HG02973 (cell line): ENCODE data around the gene MCM7.

Experiments
- ATAC-seq: cut with Tn5 transposase; IDR thresholded peaks from one replicate; pipeline ENCODE4 v1.9.1; 2021; ENCODE audit warnings: moderate library complexity; ENCODE audit not compliant: unreplicated experiment

MCM7 gene

DNA sequence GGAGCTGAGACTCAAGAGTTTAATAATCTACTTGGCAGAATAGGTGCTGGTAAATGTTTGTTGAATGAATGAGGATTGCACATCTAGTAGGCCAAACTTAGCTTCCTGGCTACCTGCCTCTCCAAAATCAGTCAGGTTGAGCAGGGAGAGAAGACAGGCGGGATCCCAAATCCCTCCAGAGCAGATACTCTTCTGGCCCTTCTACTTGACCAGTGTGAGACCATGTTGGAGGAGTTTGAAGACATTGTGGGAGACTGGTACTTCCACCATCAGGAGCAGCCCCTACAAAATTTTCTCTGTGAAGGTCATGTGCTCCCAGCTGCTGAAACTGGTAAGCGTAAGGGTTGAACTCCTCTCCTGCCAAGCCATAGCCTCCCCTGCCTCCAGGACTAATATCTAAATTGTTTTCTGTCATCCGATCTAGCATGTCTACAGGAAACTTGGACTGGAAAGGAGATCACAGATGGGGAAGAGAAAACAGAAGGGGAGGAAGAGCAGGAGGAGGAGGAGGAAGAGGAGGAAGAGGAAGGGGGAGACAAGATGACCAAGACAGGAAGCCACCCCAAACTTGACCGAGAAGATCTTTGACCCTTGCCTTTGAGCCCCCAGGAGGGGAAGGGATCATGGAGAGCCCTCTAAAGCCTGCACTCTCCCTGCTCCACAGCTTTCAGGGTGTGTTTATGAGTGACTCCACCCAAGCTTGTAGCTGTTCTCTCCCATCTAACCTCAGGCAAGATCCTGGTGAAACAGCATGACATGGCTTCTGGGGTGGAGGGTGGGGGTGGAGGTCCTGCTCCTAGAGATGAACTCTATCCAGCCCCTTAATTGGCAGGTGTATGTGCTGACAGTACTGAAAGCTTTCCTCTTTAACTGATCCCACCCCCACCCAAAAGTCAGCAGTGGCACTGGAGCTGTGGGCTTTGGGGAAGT lies 23.4 kb upstream of the MCM7 start:
- no peak for ATAC-seq

DNA sequence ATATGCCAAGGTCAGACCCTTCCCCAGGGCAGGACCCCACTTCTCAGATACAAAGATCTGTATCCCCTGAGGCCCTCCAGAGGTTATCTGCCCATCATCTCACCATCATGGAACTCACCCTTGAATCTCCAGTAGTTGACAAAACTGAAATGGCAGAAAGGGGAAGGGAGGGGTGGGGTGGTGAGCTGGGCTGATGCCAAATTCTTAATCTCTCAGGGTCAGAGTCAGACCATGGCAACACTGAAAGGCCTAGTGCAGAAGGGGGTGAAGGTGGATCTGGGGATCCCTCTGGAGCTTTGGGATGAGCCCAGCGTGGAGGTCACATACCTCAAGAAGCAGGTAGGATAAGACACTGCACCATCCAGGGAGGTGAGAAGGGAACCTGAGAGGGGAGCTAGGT lies 21.4 kb upstream of the MCM7 start:
- no peak for ATAC-seq

DNA sequence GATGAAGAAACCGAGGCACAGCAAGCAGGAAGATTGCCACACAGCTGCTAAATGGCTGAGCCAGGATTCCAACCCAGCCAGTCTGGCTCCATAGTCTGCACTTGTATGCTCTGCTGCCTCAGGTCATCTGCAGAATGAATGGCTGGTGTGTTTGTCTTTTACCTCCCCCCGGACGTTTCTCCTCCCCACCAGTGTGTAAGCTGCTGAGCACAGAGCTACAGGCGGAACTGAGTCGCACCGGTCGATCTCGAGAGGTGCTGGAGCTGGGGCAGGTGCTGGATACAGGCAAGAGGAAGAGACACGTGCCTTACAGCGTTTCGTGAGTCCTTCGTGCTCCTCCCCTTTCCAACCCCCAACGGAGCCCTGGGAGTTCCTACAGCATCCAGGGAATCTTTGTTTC lies 20.9 kb upstream of the MCM7 start:
- no peak for ATAC-seq

DNA sequence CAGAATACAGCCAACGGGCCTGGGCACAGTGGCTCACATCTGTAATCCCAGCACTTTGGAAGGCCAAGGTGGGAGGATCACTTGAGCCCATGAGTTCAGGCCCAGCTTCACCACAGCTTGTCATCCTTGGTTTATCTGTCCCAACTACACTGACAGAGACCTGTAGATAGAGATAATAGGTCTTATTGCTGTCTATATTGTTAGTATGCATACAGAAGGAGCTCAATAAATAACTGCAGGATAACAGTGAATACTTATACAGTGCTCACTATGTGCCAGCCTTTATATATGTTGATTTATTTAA lies 19.5 kb upstream of the MCM7 start:
- no peak for ATAC-seq

DNA sequence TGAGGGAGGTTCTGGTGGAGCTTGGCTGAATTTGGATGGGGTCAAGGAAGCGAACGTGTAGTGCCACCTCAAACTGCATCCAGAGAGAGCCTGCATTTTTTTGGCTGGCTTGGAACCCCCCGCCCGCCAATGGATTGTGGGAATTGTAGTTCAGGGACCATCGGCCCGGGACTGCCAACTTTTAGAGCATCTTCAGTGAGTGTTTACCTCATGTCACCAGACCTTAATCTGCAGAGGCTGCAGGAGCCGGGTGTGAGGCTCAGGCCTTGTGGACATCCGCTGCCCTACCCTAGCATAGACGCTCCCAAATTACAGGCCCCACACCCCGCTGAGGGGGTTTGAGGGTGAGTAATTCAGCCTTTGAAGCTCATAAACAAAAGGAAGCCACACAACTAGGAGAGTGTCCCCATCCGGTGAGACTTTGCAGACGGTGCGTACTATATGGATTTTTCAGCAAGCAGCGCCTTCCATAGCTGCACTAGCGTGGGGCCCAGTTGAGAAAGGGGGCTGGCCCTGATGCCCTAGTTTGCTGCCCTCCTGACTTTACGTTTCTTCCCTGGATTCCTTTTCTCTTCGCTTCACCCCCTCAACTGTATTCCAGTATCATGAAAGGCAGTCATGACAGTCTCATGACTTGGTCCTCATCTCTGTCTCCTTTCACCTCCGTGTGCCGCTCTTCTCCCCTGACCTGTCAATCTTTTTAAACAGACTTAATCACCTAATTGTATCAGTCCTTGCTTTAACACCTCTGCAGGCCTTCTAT lies 19.0 kb upstream of the MCM7 start:
- ATAC-seq, result peak; percentile 16

DNA sequence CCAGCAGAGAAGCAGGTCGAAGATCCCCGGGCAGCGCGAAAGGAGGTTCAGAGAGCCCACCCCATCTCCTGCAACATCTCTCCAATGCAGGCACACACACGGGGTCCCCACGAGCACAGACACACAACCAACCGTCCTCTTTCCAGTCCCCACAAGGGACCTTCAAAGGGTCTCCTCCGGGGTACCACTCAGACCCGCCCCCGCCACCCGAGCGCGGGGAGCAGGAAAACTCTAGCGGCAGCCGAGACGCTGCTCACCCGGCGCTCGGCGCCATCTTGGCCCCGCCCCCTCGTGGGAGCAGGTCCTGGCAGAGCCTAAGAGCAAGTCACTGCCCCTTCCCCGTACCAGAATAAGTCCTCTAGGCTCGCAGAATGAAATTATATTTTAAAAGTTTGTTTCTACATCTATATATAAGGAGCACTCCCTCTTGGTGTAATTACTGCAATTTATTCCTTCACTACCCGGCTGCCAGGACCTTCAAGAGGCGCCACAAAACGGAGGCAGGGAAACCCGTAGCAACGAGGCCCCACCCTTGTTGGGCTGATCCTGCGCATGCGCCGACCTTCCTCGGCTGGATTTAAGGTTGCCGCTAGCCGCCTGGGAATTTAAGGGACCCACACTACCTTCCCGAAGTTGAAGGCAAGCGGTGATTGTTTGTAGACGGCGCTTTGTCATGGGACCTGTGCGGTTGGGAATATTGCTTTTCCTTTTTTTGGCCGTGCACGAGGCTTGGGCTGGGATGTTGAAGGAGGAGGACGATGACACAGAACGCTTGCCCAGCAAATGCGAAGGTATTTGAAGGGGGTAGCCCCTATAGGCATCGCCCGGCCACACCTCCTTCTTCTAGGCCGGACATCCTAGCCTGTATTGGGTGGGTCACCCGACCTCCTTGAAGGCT lies 18.1 kb upstream of the MCM7 start, which contains the start of the genes CNPY4 and TAF6:
Gene CNPY4, plus strand, starts transcription at position 563 of the 898 bp plus-strand sequence. Its CDS starts 111 bp downstream, at position 674.
Gene TAF6, minus strand, starts transcription at position 287 of the 898 bp plus-strand sequence. CDS start 5,149 bp downstream, outside the sequence.
- peak; percentile 71 for ATAC-seq

DNA sequence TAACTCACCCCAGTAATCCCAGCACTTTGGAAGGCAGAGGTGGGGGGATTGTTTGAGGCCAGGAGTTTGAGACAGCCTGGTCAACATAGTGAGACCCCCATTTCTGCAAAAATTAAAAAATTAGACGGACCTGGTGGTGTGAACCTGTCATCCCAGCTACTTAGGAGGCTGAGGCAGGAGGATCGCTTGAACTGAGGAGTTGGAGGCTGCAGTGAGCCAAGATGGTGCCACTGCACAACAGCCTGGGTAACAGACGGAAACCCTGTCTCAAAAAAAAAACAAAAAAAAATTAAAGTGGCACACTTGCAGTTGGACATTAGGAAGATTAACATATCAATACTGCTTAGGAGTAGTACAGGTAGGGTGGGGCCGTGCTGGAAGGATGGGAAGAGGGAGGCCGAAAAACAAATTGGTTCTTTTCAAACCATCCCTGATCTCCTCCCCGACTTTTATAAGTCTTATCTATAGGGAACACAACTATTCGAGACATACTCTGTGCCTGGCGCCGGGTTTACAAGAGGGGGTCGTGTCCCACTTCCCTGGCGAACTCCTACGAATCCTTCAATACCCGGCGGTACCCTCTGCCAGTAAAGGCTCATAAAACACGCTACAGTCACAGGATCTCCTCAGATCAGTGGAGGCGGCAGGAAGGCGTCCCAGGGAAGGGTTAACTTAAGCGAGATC lies 17.3 kb upstream of the MCM7 start:
- ATAC-seq, result no peak

DNA sequence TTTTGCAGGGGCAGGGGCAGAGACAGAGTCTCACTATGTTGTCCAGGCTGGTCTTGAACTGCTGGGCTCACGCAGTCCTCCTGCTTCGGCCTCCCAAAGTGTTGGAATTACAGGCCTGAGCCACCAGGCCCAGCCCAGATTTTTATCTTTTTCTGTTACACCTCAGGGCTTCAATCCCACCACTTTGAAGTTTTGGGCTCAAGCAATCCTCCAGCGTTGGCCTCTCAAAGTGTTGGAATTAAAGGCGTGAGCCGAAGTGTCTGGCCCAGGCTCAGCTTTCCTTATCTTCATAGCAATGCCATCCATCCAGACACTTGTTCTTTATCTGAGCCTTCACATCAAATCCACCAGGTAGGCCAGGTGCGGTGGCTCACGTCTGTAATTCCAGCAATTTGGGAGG lies 13.8 kb upstream of the MCM7 start:
- ATAC-seq, result no peak

DNA sequence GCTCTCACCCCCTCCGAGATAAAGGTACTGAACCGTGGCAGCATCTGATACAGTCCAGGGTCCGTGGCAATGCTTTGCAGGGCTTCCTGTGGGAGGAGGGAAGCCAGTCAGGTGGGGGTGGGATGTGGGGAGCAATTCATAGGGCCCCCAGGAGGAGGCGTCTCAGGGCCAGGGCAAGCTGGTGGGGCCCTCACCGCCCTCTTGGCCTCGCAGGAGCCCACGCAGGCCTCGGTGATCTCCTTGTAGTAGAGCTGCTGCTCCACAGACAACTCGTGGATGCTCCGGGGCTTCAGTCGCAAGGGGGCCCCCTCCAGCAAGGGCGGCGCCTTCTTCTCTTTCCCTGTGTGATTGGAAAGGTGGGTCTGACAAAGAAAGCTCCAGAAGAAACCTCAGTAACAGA lies 10.7 kb upstream of the MCM7 start:
- no peak for ATAC-seq

DNA sequence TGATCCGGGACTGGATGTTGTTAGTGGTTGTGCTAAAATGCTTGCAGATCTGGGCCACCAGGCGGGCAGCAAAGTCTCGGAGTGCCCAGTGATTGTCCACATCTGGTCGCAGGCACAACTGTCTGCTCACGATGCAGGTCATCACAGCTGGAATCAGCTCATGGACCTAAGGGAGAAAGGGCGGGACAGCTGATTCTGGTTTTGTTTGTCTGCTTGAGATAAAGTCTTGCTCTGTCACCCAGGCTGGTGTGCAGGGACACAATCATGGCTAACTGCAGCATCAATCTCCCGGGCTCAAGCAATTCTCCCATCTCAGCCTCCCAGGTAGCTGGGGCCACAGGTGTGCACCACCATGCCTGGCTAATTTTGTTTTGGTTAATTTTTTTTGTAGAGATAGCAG lies 10.0 kb upstream of the MCM7 start:
- ATAC-seq, result no peak

DNA sequence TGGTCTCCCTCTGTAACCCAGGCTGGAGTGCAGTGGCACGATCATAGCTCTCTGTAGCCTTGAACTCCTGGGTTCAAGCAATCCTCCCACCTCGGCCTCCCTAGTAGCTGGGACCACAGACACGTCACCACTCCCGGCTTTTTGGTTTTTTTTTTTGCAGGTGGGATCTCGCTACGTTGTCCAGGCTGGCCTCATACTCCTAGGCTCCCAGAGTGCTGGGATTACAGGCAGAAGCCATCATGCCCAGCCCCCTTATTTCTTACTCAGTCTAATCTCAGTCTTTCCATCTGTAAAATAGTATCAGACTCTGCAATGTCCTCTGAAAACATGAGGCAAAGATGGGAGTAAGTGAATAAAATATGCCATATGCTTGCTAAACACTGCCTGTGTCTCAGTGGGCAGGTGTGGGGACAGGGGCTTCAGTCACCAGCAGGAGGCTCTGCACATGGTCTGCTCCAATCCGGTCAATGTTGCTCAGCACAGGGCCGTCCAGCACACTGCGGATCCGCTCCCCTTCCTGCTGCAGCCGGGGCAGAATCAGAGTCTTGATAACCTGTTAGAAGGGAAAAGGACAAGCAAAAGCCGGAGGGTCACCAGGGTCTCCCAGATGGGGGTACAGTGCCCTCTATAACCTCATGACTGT lies 8.4 kb upstream of the MCM7 start:
- ATAC-seq, result no peak

DNA sequence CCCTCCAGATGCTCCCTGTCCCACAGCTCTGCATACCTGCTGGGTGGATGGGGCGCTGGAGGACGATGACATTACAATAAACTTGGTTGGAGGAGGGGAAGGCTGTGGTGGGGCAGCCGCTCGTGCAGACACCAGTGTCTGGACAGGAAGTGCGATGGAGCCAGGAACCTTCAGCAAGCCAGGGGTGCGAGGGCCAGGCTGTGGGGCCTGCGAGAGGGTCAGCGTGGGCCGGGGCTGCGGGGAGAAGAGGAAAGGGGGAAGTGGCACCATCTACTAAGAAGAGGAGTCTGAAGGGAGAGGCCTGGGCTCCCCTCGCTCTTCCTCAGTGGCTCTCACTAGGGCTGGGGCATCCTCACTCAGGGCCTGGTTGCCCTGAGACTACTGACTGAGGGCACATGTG lies 6.7 kb upstream of the MCM7 start:
- ATAC-seq, result no peak

DNA sequence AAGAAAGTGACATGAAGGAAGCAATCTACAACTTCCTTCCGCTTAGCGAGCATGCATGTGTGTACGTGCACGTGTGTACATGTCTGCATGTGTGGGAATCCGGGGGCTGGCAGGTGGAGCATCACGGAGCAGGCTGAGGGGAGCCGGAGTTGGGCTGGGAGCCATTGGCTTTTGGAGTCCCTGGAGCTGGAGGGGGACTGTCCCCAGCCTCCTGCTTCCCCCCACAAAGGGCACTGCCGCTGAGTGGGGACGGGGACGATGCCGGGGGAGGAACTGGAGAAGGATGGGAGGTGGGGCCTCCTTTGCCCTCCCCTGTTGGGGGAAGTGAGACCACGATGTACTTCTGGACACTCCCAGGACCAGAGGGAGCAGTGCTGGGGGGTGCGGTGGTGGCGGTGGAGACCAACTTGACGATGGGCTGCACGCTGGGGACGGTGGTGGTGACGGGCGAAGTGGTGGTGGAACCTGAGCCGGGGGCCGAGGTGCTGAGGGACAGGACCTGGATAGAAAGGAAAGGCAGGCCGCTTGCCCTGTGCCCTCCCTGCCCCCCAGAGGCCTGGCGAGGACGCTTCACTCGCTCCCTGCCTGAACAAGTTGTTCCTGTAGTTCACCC lies 6.0 kb upstream of the MCM7 start:
- no peak for ATAC-seq

DNA sequence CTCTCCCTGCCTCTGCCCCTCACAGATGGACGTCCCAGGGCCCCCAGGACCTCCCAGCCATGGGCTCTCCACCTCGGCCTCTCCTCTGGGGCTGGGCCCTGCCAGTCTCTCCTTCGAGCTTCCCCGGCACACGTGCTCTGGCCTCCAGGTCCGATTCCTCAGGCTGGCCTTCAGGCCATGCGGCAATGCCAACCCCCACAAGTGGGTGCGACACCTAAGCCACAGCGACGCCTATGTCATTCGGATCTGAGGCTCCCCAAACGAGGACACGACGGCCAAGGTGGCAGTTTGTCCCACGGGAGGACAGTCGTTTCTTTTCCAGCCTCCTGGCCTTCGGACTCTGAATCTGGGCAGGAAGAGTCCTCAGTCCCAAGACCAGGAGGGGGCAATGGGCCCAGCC lies 5.4 kb upstream of the MCM7 start:
- no peak for ATAC-seq

DNA sequence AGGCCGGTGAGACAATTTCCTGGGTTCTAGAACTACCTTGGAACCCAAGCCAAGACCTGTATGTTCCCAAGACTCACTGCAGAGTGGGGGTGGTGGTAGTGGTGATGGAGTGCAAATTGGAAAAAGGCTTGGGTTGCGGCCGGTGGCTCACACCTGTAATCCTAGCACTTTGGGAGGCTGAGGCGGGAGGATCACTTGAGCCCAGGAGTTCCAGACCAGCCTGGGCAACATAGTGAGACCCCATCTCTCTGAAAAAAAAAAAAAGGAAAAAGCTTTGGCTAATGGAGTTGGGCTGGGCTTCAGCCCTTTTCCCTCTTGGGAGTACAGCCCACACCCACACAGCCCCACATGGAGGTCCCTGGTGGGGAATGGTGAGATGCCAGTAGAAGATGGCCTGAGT lies 4.3 kb upstream of the MCM7 start:
- no peak for ATAC-seq

DNA sequence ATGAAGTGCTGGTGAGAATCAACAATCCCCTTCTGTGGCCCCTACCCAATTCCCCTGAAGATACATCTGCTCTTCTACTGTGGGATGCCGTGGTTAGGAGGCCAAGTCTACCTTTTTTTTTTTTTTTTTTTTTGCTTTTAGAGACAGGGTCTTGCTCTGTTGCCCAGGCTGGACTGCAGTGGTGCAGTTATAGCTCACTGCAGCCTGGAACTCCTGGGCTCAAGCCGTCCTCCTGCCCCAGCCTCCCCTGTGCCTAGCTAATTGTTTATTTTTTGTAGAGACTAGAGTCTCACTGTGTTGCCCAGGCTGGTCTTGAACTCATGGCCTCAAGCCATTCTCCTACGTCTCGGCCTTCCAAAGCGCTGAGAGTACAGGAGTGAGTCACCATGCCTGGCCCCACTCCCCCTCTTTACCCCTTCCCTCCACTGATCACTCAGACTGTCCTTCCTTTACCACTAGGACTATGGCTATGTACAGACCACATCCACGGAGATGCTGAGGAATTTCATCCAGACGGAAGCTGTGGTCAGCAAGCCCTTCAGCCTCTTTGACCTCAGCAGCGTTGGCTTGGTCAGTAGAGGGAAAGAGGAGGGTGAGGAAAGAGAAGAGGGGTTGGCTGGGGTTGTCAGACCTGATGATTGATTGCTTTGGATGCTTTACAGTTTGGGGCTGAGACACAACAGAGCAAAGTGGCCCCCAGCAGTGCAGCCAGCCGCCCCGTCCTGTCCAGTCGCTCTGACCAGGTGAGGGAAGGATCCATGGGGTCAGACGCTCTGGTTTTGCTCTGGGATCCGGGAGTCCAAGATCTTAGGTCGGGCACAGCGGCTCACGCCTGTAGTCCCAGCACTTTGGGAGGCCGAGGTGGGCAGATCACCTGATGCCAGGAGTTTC lies 2.0 kb upstream of the MCM7 start:
- ATAC-seq, result no peak

DNA sequence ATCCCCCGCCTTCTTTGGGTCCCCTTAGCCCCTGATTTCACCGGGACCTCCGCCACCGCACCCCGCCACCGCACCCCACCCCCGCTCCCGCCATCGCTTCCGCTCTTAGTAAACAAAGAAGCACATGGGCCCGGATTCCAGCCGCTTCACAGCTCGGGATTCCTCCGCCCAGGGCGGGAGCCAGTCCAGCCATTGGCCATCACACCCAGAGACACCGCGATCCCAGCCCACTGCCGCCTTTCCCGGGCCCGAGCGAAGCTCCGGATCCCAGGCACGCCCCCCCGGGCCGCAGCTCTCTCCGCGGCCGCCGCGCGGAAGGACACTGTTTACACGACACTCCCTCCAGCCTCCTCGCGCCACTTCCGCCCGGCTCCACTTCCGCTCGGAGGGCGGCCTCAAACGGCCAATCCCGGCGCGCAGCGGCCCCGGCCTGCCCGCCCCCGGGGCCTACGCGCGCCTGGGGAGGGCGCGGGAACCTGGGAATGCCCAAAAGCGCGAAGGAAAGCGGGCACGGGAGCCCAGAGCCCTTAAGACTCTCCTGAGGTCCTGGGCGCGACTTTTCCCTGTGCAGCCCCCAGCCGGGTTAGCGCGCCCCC lies 679 bp downstream of the MCM7 start:
- ATAC-seq, result peak; percentile 55

DNA sequence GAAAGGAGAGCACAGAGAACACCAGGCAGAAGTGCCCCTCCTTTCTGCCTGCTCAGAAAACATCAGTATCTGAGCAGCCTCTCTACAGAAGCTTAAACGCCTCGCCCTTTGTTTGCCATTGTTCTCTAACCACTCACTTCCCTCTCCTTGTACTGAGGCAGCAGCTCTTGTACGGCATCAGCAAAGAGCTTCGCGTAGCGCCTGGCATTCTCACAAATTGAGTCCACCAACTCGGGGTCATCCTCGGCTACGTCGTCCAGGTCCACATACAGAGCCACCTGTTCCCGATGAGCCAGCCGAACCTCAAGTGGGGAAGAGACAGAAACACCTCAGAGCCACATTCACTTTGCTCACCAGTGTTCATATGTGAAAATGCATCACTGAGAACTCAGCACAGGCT lies 1.7 kb downstream of the MCM7 start:
- no peak for ATAC-seq
